ENCODE data around the gene UBE2C.
"Not testable (repeated sequence)": the region's sequence is repeated elsewhere in the genome, so short reads cannot be mapped to it uniquely, and the experiment has no call there.

The UBE2C gene

DNA sequence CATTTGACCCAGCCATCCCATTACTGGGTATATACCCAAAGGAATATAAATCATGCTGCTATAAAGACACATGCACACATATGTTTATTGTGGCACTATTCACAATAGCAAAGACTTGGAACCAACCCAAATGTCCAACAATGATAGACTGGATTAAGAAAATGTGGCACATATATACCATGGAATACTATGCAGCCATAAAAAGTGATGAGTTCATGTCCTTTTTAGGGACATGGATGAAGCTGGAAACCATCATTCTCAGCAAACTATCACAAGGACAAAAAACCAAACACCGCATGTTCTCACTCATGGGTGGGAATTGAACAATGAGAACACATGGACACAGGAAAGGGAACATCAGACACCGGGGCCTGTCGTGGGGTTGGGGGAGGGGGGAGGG lies 14.5 kb upstream of the UBE2C start:
- not testable (repeated sequence) for DNase-seq (ENCODE audit: low read depth in 2 of 2, low spot score in 1 of 2)

DNA sequence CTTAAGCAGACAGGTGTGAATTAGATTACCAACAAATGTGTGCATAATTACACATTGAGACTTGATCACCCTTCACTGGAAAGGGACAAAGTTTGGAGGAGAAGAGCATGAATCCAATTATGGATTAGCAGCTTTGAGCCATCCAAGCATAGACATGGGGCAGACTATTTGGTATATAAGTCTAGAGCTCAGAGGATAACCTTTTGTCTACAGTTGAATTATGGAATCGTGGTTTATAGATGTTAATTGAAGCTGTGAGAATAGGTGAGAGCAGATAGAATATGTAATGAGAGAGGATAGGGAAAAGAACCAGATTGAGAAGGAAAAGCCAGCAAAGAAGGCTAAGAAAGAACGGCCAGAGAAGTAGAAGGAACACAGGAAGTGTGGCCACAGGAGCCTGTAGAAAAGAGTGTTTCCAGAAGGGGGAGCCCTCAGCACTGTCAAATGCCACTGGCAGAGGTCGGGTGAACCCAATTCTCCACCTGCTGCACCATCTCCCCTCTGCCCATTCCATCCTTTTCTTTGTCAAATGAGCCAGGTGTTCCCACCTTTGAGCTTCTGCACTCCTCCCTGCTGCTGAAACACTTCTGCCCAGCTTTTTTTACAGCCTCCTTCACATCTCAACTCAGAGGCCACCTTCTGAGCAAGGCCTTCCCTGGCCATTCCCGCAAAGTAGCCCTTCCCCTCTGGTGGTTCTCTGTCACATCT lies 13.4 kb upstream of the UBE2C start:
- peak in 1 of 2 donors; percentile 17 for DNase-seq (ENCODE audit: low read depth in 2 of 2, low spot score in 1 of 2)

DNA sequence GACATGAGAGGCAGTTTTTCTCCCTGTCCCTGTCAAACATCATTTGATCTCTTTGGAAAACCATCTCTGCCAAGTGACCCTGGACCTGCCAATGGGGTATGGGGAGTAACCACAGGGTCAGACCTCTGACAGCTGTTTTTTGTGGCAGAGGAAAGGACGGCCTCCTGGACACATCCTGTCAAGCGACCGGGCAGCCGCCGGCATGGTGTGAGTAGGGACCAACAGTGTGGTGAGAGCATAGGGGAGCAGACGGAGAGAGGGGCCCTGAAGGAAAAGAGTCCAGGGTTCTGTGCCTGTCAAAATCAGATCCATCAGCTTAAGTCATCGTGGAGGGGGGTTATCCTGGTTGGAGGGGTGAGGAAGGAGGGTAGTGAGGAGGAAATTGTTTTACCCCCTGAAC lies 10.6 kb upstream of the UBE2C start:
- DNase-seq (ENCODE audit: low read depth in 2 of 2, low spot score in 1 of 2), result no peak

DNA sequence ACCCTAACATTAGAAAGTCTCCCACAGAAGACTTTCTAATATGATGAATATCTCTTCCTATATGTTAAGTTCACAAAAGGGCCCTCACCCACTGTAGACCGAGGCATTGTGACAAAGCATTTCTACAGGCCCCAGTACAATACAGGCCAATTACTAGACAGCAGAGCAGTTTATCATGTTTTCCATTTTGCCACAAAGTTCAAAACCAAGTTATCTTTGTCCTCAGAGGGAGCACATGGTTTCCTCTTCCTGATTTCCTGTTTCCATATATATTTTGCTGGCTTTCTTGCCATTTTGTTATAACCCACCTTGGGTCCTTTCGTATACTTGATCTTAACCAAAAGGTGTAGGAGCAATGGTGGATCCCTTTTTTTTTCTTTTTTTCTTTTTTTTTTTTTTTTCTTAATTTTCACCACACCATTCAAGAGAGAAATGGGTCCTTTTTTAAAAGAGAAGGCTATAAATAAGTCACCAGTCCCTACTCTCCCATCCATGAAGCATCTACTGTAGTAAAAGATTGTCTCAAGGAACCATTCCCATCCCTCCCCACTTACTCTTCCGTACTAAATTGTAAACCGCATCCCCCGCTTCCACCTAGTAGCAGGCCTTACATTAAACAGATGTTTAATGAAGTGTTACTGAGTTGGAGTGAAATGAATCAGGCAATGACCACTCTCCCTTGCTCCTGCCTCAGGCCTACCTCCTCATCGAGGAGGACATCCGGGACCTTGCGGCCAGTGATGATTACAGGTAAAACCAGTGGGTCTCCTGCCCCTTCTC lies 2.1 kb upstream of the UBE2C start:
- DNase-seq (ENCODE audit: low read depth in 2 of 2, low spot score in 1 of 2), result no peak

GRCh38 chr20:45813006-45813340 lies 529 bp downstream of the UBE2C start:
- DNase-seq (ENCODE audit: low read depth in 2 of 2, low spot score in 1 of 2), result no peak

- DNase-seq (ENCODE audit: low read depth in 2 of 2, low spot score in 1 of 2), result no peak
Observed at GRCh38 chr20:45813489-45813888, 1.0 kb downstream of the UBE2C start.

GRCh38 chr20:45814314-45814713 lies 1.9 kb downstream of the UBE2C start:
- DNase-seq (ENCODE audit: low read depth in 2 of 2, low spot score in 1 of 2), result no peak

DNA sequence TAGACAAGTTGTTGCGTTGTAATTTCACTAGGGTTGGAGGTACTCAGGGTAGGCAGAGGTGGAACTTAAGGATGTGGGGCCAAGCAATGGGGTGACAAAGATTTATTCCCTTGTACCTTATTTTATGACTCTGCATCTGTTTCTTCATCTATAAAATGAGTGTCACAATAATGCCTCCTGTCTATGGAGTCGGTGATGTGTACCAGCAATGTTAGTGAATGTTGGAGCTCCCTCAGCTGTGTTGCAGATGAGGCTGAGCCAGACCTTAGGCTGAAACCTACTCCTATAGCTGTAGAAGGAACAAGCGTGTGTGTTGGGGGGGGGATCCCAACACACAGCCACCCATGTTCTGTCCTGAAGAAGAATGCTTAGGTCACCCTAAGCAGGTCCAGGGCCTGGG lies 4.5 kb downstream of the UBE2C start:
- DNase-seq (ENCODE audit: low read depth in 2 of 2, low spot score in 1 of 2), result no peak

GRCh38 chr20:45817376-45818194 lies 5.1 kb downstream of the UBE2C start:
- DNase-seq (ENCODE audit: low read depth in 2 of 2, low spot score in 1 of 2), result no peak

- no peak for DNase-seq (ENCODE audit: low read depth in 2 of 2, low spot score in 1 of 2)
Observed at GRCh38 chr20:45818239-45818638, 5.8 kb downstream of the UBE2C start.

GRCh38 chr20:45819466-45819865 lies 7.0 kb downstream of the UBE2C start:
- DNase-seq (ENCODE audit: low read depth in 2 of 2, low spot score in 1 of 2), result no peak

- no peak for DNase-seq (ENCODE audit: low read depth in 2 of 2, low spot score in 1 of 2)
Observed at GRCh38 chr20:45821947-45822346, 9.5 kb downstream of the UBE2C start.

DNA sequence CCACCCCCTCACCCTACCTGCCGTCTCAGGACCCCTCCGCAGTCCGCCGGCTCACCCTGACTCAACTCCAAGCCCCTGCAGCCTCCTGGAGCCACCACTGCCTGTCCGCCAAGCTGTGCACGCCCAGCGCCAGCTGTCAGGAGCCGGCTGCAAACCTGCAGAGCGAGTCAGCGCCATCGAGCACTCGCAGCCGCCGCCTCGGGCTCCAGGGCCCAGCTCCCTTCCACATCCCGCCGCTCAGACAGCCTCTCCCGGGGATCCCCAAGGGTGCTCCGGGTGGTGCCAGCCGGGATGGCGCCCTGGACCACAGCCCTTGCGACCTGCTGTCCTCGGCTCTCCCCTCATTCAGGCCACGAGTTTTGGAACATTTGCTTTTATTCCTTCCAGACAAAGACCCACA lies 10.4 kb downstream of the UBE2C start:
- no peak for DNase-seq (ENCODE audit: low read depth in 2 of 2, low spot score in 1 of 2)

- peak in 1 of 2 donors; percentile 21 for DNase-seq (ENCODE audit: low read depth in 2 of 2, low spot score in 1 of 2)
Observed at GRCh38 chr20:45823949-45824835, 11.7 kb downstream of the UBE2C start.

DNA sequence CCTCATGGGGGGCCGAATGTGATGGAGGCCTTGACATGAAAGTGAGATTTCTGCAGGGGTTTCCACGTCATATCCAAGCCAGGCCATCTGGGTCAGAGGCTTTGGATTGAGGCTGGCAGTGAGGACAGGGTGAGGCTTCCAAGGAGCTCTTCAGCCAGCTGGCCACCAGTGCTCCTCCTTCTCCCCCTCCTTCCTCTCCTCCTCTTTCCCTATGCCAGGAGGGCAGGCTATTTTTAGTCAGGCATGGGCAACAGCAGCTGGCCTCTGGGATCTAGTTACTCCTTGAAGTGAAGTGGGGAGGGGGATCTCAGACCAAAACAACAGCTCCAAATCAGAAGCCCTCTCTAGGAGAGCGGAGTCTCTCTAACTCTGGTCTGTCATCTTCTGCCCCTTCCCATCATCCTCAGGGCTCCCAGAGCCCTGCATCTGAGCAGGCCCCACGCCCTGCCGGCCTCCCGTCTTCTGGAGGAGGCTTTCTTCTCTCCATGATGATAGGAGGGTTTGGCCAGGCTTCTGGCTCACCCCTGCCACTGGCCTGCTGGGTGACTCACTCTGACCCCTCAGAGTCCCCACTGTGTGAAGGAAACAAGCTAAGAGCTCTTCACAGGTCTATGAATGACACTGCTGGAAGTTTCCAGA lies 14.1 kb downstream of the UBE2C start:
- DNase-seq (ENCODE audit: low read depth in 2 of 2, low spot score in 1 of 2), result no peak

DNA sequence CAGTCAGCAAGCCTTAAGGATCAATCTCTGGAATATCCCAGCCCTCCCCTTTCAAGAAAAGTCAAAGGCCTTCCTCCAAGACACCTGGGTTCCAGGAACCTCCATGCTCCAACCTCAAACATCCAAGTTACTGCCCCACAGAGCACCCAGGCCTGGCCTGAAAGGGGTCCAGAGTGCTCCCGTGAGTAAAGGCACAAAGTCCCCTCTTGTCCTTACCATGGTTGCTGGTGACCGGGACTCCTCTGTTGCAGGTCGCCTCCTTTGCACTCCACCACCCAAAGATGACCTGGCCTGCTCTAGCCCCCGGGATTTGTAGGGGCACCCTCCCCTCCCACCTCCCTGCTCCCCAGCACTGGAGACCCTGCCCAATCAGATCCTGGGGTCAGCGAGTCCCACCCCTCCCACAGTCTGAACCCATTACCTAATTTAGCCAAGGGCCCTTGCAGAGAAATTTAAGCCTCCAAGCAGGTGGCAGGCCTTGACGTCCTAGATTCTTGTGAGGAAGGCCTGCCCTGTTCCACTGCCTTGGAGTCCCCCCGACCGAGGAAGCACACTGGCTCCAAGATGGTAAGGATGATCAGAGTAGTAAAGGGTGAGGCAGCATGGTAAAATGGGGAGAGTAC lies 14.7 kb downstream of the UBE2C start, which contains the start of gene TNNC2:
Gene TNNC2 (minus strand): TSS at position 283 of the 623 bp plus-strand sequence. CDS start 64 bp downstream, at position 219.
- no peak for DNase-seq (ENCODE audit: low read depth in 2 of 2, low spot score in 1 of 2)

DNA sequence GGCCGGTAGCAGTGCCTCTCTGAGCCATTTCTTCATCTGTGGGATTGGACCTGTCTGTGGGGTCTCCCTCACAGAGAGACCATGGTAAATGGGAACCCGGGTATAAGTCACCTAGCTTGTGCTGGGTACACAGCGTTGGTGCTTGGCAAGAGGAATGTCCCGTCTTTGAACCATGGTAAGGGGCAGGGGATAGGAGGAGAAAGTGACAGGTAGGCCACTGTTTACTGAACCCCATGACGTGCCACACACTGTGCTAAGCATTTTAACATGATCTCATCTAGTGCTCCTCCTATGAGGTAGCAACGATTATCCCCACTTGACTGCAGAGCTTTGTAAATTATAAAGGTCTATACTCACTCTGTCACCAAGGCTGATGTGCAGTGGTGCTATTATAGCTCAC lies 15.3 kb downstream of the UBE2C start:
- DNase-seq (ENCODE audit: low read depth in 2 of 2, low spot score in 1 of 2), result no peak

DNA sequence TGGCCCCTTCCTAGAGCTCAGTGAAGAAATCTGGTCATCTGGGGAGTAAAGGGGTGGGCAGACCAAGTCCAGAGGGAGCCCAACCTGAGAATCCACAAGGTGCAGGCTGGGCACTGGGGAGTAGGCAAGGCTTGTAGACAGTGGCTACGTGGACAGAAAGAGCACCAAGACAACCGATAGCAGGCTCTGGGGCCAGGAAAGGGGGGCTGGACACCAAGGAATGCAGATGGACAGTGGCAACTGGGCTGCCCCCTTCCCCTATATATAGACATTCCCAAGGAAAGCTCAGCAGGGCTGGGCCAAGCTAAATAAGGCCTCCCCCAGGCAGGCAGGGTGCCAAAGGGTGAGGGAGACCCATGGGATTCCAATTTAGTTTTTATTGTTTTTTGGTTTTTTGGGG lies 16.1 kb downstream of the UBE2C start:
- DNase-seq (ENCODE audit: low read depth in 2 of 2, low spot score in 1 of 2), result no peak

DNA sequence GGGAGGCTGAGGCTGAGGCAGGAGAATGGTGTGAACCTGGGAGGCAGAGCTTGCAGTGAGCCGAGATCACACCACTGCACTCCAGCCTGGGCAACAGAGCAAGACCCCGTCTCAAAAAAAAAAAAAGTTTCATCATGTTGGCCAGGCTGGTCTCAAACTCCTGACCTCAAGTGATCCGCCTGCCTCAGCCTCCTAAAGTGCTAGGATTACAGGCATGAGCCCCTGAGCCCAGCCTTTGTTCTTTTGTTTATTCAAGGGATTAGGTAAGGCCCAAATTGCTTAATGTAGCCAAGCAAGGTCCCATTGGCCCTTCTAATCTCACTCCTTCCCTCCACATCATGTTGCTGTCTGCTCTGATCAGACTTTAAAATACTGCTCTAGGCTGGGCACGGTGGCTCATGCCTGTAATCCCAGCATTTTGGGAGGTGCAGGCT lies 17.2 kb downstream of the UBE2C start:
- not testable (repeated sequence) for DNase-seq (ENCODE audit: low read depth in 2 of 2, low spot score in 1 of 2)

DNA sequence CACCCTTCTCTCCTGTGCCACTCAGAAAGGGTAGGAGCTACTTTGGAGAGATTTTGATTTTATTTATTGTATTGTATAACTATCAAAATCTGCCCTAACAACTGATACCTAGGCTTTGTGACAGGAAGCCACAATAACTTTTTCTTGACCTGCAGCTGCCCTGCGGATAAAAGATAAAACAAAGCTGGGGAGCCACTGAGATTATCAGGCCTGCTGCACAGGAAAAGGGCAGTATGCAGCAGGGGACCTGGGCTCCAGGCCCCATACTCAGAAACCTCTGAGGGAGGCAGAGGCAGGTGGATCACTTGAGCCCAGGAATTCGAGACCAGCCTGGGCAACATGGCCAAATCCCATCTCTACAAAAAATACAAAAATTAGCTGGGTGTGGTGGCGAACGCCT lies 20.2 kb downstream of the UBE2C start:
- no peak for DNase-seq (ENCODE audit: low read depth in 2 of 2, low spot score in 1 of 2)
